ENCODE data around the gene NDUFA8. TPM values are rescaled to one million over a fixed set of nuclear protein-coding genes. Genes with fewer than 3 reads are reported as not detected.

NDUFA8 gene
- total and polyA plus RNA-seq, 2 donors (not counting 1 experiment from before 2014, with no cell fraction given), result 26.6 to 90.2 TPM

GRCh38 chr9:122173670-122174069, 14.1 kb upstream of the NDUFA8 start:
- Histone ChIP-seq H3K4me3 (replicated peaks in 1 of 4; ENCODE audit: control extremely low read depth in 1 of 4, insufficient read depth in 1 of 4, low read depth in 3 of 4, low read length in 4 of 4) (no peak overlapping the region), H3K36me3 (ENCODE audit: control insufficient read depth, insufficient read depth, low read length) (no peaks in the 10 kb centered on the region), H3K4me2 (ENCODE audit: extremely low read depth, insufficient read depth, low read length) (no peak overlapping the region), H3K4me1 (ENCODE audit: control insufficient read depth, extremely low read depth, insufficient read depth, low read length) (no peaks in the 10 kb centered on the region), H3K27me3 (ENCODE audit: control insufficient read depth, insufficient read depth, low read length) (peaks cover 26% of the 10 kb centered on the region), H3K79me2 (ENCODE audit: control insufficient read depth, insufficient read depth, low read length) (no peaks in the 10 kb centered on the region), H2AFZ (ENCODE audit: low read length) (no peak overlapping the region), H3K9me3 (ENCODE audit: control insufficient read depth, insufficient read depth, low read depth, low read length) (no peaks in the 10 kb centered on the region), H3K9ac (ENCODE audit: insufficient read depth, low read length) (no peak overlapping the region), H4K20me1 (ENCODE audit: control insufficient read depth, extremely low read depth, insufficient read depth, low read length) (no peaks in the 10 kb centered on the region), H3K27ac (ENCODE audit: insufficient read depth, low read length) (no peak overlapping the region)
- TF ChIP-seq, protein P1, sequence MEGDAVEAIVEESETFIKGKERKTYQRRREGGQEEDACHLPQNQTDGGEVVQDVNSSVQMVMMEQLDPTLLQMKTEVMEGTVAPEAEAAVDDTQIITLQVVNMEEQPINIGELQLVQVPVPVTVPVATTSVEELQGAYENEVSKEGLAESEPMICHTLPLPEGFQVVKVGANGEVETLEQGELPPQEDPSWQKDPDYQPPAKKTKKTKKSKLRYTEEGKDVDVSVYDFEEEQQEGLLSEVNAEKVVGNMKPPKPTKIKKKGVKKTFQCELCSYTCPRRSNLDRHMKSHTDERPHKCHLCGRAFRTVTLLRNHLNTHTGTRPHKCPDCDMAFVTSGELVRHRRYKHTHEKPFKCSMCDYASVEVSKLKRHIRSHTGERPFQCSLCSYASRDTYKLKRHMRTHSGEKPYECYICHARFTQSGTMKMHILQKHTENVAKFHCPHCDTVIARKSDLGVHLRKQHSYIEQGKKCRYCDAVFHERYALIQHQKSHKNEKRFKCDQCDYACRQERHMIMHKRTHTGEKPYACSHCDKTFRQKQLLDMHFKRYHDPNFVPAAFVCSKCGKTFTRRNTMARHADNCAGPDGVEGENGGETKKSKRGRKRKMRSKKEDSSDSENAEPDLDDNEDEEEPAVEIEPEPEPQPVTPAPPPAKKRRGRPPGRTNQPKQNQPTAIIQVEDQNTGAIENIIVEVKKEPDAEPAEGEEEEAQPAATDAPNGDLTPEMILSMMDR (conservative IDR thresholded peaks at IDR 0.05 in 1 of 2, IDR thresholded peaks at IDR 0.05 in 1 of 2; ENCODE audit: low read depth in 1 of 2, low read length in 2 of 2), result no peak
- TF ChIP-seq EZH2 (IDR thresholded peaks at IDR 0.05; ENCODE audit: low read length, missing control alignments), result no peak
- no peak for DNase-seq (ENCODE audit: low read depth in 2 of 2)

DNA sequence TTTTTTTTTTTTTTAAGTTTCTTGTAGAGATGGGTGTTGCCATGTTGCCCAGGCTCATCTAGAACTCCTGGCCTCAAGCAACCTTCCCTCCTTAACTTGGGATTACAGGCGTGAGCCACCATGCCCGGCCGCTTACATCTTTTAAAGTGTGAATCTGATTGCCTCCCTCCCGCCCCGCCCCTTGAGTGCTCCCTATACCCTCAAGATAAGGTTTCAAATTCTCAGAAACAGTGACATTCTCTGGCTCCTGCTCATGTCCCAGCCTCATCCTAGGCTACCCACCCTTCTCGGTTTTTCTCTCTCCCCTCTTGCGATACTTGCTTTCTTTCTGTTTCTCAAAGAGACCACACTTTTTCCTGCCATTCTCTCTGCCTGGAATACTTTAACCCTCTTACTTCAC, 12.6 kb upstream of the NDUFA8 start:
- H3K27ac ChIP-seq (ENCODE audit: insufficient read depth, low read length), result no peak overlapping the region
- no peak overlapping the region for H3K4me2 ChIP-seq (ENCODE audit: extremely low read depth, insufficient read depth, low read length)
- no peaks in the 10 kb centered on the region for H4K20me1 ChIP-seq (ENCODE audit: control insufficient read depth, extremely low read depth, insufficient read depth, low read length)
- H2AFZ ChIP-seq (ENCODE audit: low read length), result no peak overlapping the region
- peaks cover 26% of the 10 kb centered on the region for H3K27me3 ChIP-seq (ENCODE audit: control insufficient read depth, insufficient read depth, low read length)
- H3K4me1 ChIP-seq (ENCODE audit: control insufficient read depth, extremely low read depth, insufficient read depth, low read length), result no peaks in the 10 kb centered on the region
- DNase-seq (ENCODE audit: low read depth in 2 of 2), result no peak
- no peak for TF ChIP-seq EZH2 (IDR thresholded peaks at IDR 0.05; ENCODE audit: low read length, missing control alignments)
- TF ChIP-seq, protein P1 (conservative IDR thresholded peaks at IDR 0.05 in 1 of 2, IDR thresholded peaks at IDR 0.05 in 1 of 2; ENCODE audit: low read depth in 1 of 2, low read length in 2 of 2), result no peak
- H3K4me3 ChIP-seq (replicated peaks in 1 of 4; ENCODE audit: control extremely low read depth in 1 of 4, insufficient read depth in 1 of 4, low read depth in 3 of 4, low read length in 4 of 4), result no peak overlapping the region
- H3K9me3 ChIP-seq (ENCODE audit: control insufficient read depth, insufficient read depth, low read depth, low read length), result no peaks in the 10 kb centered on the region
- no peaks in the 10 kb centered on the region for H3K36me3 ChIP-seq (ENCODE audit: control insufficient read depth, insufficient read depth, low read length)
- H3K9ac ChIP-seq (ENCODE audit: insufficient read depth, low read length), result no peak overlapping the region
- H3K79me2 ChIP-seq (ENCODE audit: control insufficient read depth, insufficient read depth, low read length), result no peaks in the 10 kb centered on the region

DNA sequence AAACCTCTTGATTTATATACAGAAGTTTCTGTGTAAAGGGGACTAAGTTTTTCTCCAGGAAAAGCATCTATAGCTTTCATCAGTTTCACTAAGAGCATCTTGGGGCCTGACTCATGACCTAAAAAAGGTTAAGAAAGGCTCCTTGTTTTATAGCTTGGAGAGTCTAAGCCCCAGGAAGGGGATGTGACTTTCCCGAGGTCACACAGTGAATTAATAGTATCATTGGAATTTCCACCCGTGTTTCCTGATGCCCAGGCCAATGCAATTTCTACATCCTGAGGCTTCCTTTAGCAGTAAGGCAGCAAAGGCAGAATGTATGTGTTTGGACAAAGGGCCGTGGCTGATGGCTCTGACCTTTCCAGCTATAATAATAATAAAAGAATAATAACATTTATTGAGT, 8.8 kb upstream of the NDUFA8 start:
- TF ChIP-seq, protein P1 (conservative IDR thresholded peaks at IDR 0.05 in 1 of 2, IDR thresholded peaks at IDR 0.05 in 1 of 2; ENCODE audit: low read depth in 1 of 2, low read length in 2 of 2), result no peak
- TF ChIP-seq EZH2 (IDR thresholded peaks at IDR 0.05; ENCODE audit: low read length, missing control alignments), result no peak
- H3K27me3 ChIP-seq (ENCODE audit: control insufficient read depth, insufficient read depth, low read length), result peaks cover 29% of the 10 kb centered on the region
- DNase-seq (ENCODE audit: low read depth in 2 of 2), result no peak
- H3K9ac ChIP-seq (ENCODE audit: insufficient read depth, low read length), result no peak overlapping the region
- no peak overlapping the region for H3K27ac ChIP-seq (ENCODE audit: insufficient read depth, low read length)
- H4K20me1 ChIP-seq (ENCODE audit: control insufficient read depth, extremely low read depth, insufficient read depth, low read length), result no peaks in the 10 kb centered on the region
- no peaks in the 10 kb centered on the region for H3K9me3 ChIP-seq (ENCODE audit: control insufficient read depth, insufficient read depth, low read depth, low read length)
- H3K79me2 ChIP-seq (ENCODE audit: control insufficient read depth, insufficient read depth, low read length), result no peaks in the 10 kb centered on the region
- H2AFZ ChIP-seq (ENCODE audit: low read length), result no peak overlapping the region
- H3K4me3 ChIP-seq (replicated peaks in 1 of 4; ENCODE audit: control extremely low read depth in 1 of 4, insufficient read depth in 1 of 4, low read depth in 3 of 4, low read length in 4 of 4), result no peak overlapping the region
- no peaks in the 10 kb centered on the region for H3K4me1 ChIP-seq (ENCODE audit: control insufficient read depth, extremely low read depth, insufficient read depth, low read length)
- no peak overlapping the region for H3K4me2 ChIP-seq (ENCODE audit: extremely low read depth, insufficient read depth, low read length)
- H3K36me3 ChIP-seq (ENCODE audit: control insufficient read depth, insufficient read depth, low read length), result no peaks in the 10 kb centered on the region

All from fibroblast of lung (primary cell).